Measurements from ENCODE around the gene PIH1D1.
"Not testable (repeated sequence)": the region's sequence is repeated elsewhere in the genome, so short reads cannot be mapped to it uniquely, and the experiment has no call there.

Gene PIH1D1

DNA sequence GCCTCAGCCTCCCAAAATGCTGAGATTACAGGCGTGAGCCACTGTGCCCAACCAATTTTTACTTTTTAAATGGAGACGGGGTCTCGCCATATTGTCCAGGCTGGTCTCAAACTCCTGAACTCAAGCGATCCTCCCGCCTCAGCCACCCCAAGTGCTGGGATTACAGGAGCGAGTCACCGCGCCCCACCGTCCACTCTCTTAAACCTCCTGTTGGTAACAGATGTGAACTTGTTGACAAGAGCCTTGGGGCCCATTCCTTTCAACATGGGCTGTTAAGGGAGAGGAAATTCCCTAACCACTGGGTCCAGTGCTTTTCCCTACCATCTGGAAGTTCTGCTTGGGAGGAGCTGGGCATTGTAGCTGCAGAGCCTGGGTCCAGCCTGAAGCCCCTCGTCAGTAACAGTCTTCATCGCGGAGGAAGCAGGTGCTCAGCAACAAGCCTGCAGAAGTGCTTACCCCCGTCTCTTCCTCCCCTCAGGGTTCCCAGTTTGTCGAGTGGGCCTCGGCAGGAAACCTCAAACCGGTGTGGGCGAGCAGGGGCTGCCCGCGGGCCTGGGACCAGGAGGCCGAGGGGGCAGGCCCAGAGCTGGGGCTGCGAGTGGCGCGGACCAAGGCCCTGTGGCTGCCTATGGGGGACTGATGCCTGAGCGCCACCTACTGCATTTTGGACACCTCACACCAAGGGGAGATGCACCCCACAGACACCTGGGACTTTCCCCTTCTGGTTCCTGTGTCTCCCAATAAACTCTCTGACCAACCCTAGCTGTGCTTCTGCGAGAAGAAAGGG lies 18.4 kb upstream of the PIH1D1 start:
- Mint-ChIP-seq H3K4me3 (peak overlapping the region; percentile 53), H3K9me3 (no peaks in the 10 kb centered on the region), H3K4me1 (peaks cover 54% of the 10 kb centered on the region), H3K27ac (peak overlapping the region; percentile 86), H3K27me3 (no peaks in the 10 kb centered on the region), H3K36me3 (peaks cover 17% of the 10 kb centered on the region)
- ATAC-seq, result peak; percentile 88

- Mint-ChIP-seq H3K27me3 (no peaks in the 10 kb centered on the region), H3K4me1 (peaks cover 42% of the 10 kb centered on the region), H3K4me3 (peak overlapping the region; percentile 51), H3K27ac (peak overlapping the region; percentile 86), H3K9me3 (no peaks in the 10 kb centered on the region), H3K36me3 (peaks cover 29% of the 10 kb centered on the region)
- ATAC-seq, result peak; percentile 87
These were observed 17.3 kb upstream of the PIH1D1 start for GRCh38 chr19:49468746-49469447.

GRCh38 chr19:49468199-49468598 lies 16.6 kb upstream of the PIH1D1 start:
- H3K4me1 Mint-ChIP-seq, result peaks cover 36% of the 10 kb centered on the region
- no peaks in the 10 kb centered on the region for H3K27me3 Mint-ChIP-seq
- no peaks in the 10 kb centered on the region for H3K9me3 Mint-ChIP-seq
- no peak overlapping the region for H3K4me3 Mint-ChIP-seq
- no peak for ATAC-seq
- peaks cover 29% of the 10 kb centered on the region for H3K36me3 Mint-ChIP-seq
- peak overlapping the region; percentile 86 for H3K27ac Mint-ChIP-seq

GRCh38 chr19:49465371-49465770 lies 13.8 kb upstream of the PIH1D1 start:
- peak overlapping the region; percentile 71 for H3K27ac Mint-ChIP-seq
- no peak overlapping the region for H3K4me3 Mint-ChIP-seq

DNA sequence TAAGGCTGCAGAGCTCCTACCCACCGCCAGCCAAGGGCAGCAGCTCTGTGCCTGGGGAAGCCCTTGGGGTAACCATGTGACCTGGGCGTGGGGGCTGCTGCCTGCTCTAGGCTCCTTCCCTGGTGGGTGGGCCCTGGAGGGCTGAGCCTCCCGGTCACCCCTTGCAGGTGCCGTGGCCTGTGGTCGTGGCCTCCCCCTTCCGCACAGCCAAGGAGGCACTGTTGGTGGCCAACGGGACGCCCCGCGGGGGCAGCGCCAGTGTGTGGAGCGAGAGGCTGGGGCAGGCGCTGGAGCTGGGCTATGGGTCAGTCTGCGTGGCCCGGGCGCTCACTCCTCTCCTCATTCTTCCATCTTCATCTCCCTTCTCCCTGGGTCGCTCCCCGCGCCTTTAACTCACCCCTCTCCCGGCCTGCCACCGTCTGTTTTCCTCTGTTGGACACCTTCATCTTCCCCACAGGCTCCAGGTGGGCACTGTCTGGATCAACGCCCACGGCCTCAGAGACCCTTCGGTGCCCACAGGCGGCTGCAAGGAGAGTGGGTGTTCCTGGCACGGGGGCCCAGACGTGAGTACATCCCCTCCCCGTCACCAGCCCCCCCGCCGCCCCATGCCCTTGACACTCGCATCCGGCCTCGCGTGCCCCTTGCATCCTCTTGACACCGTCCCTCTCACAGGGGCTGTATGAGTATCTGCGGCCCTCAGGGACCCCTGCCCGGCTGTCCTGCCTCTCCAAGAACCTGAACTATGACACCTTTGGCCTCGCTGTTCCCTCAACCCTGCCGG lies 12.5 kb upstream of the PIH1D1 start:
- Mint-ChIP-seq H3K36me3 (peaks cover 39% of the 10 kb centered on the region), H3K4me3 (no peak overlapping the region), H3K27me3 (no peaks in the 10 kb centered on the region), H3K27ac (peak overlapping the region; percentile 71), H3K9me3 (no peaks in the 10 kb centered on the region), H3K4me1 (peaks cover 7% of the 10 kb centered on the region)
- no peak for ATAC-seq

More at GRCh38 chr19:49465371-49465770, 13.8 kb upstream of the PIH1D1 start:
- peaks cover 18% of the 10 kb centered on the region for H3K4me1 Mint-ChIP-seq
- H3K36me3 Mint-ChIP-seq, result peaks cover 34% of the 10 kb centered on the region
- H3K9me3 Mint-ChIP-seq, result no peaks in the 10 kb centered on the region
- no peaks in the 10 kb centered on the region for H3K27me3 Mint-ChIP-seq
- ATAC-seq, result no peak

DNA sequence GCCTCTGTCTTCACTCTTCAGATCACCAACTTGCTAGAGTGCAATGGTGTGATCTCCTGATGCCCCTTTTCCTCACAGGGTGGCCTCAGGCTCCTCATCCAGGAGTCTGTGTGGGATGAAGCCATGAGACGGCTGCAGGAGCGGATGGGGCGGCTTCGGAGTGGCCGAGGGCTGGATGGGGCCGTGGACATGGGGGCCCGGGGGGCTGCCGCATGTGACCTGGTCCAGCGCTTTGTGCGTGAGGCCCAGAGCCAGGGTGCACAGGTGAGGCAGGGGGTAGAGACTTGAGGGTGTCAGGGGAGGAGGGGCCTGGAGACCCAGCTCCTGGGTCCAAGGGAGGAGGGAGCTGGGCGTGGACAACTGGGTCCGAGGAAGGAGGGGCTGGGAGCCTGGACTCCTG lies 10.9 kb upstream of the PIH1D1 start:
- no peak for ATAC-seq
- Mint-ChIP-seq H3K9me3 (no peaks in the 10 kb centered on the region), H3K27me3 (no peaks in the 10 kb centered on the region), H3K4me1 (no peaks in the 10 kb centered on the region), H3K36me3 (peaks cover 32% of the 10 kb centered on the region), H3K4me3 (no peak overlapping the region), H3K27ac (no peak overlapping the region)

GRCh38 chr19:49461656-49462055 lies 10.0 kb upstream of the PIH1D1 start:
- Mint-ChIP-seq H3K4me3 (no peak overlapping the region), H3K36me3 (peaks cover 39% of the 10 kb centered on the region), H3K27me3 (no peaks in the 10 kb centered on the region), H3K4me1 (peaks cover 7% of the 10 kb centered on the region), H3K9me3 (no peaks in the 10 kb centered on the region), H3K27ac (no peak overlapping the region)
- peak; percentile 41 for ATAC-seq

- not testable (repeated sequence) for H3K4me3 Mint-ChIP-seq, H3K27me3 Mint-ChIP-seq, H3K9me3 Mint-ChIP-seq, H3K27ac Mint-ChIP-seq, ATAC-seq
- H3K36me3 Mint-ChIP-seq, result peaks cover 42% of the 10 kb centered on the region
- peaks cover 12% of the 10 kb centered on the region for H3K4me1 Mint-ChIP-seq
These were observed 9.5 kb upstream of the PIH1D1 start for GRCh38 chr19:49461130-49461529.

GRCh38 chr19:49459388-49459787 lies 7.8 kb upstream of the PIH1D1 start:
- no peak for ATAC-seq
- Mint-ChIP-seq H3K36me3 (peaks cover 30% of the 10 kb centered on the region), H3K27me3 (no peaks in the 10 kb centered on the region), H3K4me3 (no peak overlapping the region), H3K9me3 (no peaks in the 10 kb centered on the region), H3K27ac (no peak overlapping the region), H3K4me1 (peaks cover 19% of the 10 kb centered on the region)

- Mint-ChIP-seq H3K4me3 (no peak overlapping the region), H3K36me3 (peaks cover 24% of the 10 kb centered on the region), H3K4me1 (peaks cover 27% of the 10 kb centered on the region), H3K27me3 (no peaks in the 10 kb centered on the region), H3K27ac (peak overlapping the region; percentile 68), H3K9me3 (no peaks in the 10 kb centered on the region)
- no peak for ATAC-seq
These were observed 6.9 kb upstream of the PIH1D1 start for GRCh38 chr19:49458567-49458903.

DNA sequence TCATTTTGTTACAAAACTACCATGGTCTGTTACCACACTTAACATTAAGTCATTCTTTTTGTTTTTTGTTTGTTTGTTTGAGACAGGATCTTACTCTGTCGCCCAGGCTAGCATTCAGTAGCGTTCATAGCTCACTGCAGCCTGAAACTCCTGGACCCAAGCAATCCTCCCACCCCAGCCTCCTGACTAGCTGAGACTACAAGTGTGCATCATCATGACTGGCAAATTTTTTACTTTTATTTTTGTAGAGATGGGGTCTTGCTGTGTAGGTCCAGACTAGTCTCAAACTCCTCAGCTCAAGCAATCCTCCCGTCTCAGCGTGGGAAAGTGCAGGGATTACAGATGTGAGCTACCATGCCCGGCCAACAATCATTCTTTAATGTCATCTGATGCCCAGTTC lies 4.7 kb upstream of the PIH1D1 start:
- Mint-ChIP-seq H3K4me3 (no peak overlapping the region), H3K27me3 (no peaks in the 10 kb centered on the region), H3K4me1 (peaks cover 40% of the 10 kb centered on the region), H3K27ac (no peak overlapping the region), H3K9me3 (no peaks in the 10 kb centered on the region), H3K36me3 (peaks cover 28% of the 10 kb centered on the region)
- ATAC-seq, result no peak

GRCh38 chr19:49455773-49456172 lies 4.2 kb upstream of the PIH1D1 start:
- H3K4me3 Mint-ChIP-seq, result no peak overlapping the region
- no peaks in the 10 kb centered on the region for H3K27me3 Mint-ChIP-seq
- H3K36me3 Mint-ChIP-seq, result peaks cover 30% of the 10 kb centered on the region
- no peaks in the 10 kb centered on the region for H3K9me3 Mint-ChIP-seq
- peaks cover 43% of the 10 kb centered on the region for H3K4me1 Mint-ChIP-seq
- no peak for ATAC-seq
- H3K27ac Mint-ChIP-seq, result no peak overlapping the region

DNA sequence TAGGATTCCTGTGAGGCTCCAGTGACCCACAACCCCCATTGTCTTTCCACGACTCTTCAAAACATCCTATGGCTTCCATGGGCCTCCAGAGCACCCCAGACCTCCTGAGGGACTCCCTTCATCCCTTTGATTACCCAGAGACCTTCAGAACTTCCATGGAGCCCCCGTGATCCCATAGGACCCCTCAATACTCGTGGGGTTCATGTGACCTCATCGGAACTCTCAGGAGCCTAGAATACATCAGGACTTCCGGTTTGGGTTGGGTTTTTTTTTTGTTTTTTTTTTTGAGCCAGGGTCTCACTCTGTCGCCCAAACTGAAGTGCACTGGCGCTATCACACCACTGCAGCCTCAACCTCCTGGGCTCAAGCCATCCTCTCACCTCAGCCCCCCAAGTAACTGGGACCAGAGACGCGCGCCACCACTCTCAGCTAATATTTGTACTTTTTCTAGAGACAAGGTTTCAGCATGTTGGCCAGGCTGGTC lies 2.2 kb upstream of the PIH1D1 start:
- Mint-ChIP-seq H3K36me3 (peaks cover 41% of the 10 kb centered on the region), H3K4me3 (peak overlapping the region; percentile 99), H3K4me1 (peaks cover 63% of the 10 kb centered on the region), H3K27ac (peak overlapping the region; percentile 99), H3K27me3 (no peaks in the 10 kb centered on the region), H3K9me3 (no peaks in the 10 kb centered on the region)
- ATAC-seq, result no peak

GRCh38 chr19:49453013-49453756 lies 1.6 kb upstream of the PIH1D1 start, which contains the start of gene ALDH16A1:
TSS of gene ALDH16A1 (plus strand) at chr19:49453225. CDS start at chr19:49453332, 107 bp downstream.
- peak within 1 kb of the TSS; percentile 99 for H3K27ac Mint-ChIP-seq
- H3K9me3 Mint-ChIP-seq, result no peaks in the 10 kb centered on the region
- H3K4me1 Mint-ChIP-seq, result peaks cover 69% of the 10 kb centered on the region
- ATAC-seq, result peak; percentile 96
- H3K4me3 Mint-ChIP-seq, result peak within 1 kb of the TSS; percentile 99
- no peaks in the 10 kb centered on the region for H3K27me3 Mint-ChIP-seq
- H3K36me3 Mint-ChIP-seq, result peaks cover 47% of the 10 kb centered on the region

All from stimulated activated memory B cell treated with anti-CD40 and anti-IgM and Interleukin-4, amounts not matched to agents 10 μg/mL and 1 μg/mL and 100 μg/mL, for 72 hours (primary cell).